GM12801 (cell line): Measurements from ENCODE around the gene RNF10.

ENCODE experiments used
- TF ChIP-seq, protein P1 (sequence below): IDR thresholded peaks from one replicate; pipeline ENCODE4 v1.5.1; 2011; ENCODE audit warnings: control low read depth; ENCODE audit not compliant: insufficient read length; ENCODE audit errors: extremely low read depth

RNF10 gene

DNA sequence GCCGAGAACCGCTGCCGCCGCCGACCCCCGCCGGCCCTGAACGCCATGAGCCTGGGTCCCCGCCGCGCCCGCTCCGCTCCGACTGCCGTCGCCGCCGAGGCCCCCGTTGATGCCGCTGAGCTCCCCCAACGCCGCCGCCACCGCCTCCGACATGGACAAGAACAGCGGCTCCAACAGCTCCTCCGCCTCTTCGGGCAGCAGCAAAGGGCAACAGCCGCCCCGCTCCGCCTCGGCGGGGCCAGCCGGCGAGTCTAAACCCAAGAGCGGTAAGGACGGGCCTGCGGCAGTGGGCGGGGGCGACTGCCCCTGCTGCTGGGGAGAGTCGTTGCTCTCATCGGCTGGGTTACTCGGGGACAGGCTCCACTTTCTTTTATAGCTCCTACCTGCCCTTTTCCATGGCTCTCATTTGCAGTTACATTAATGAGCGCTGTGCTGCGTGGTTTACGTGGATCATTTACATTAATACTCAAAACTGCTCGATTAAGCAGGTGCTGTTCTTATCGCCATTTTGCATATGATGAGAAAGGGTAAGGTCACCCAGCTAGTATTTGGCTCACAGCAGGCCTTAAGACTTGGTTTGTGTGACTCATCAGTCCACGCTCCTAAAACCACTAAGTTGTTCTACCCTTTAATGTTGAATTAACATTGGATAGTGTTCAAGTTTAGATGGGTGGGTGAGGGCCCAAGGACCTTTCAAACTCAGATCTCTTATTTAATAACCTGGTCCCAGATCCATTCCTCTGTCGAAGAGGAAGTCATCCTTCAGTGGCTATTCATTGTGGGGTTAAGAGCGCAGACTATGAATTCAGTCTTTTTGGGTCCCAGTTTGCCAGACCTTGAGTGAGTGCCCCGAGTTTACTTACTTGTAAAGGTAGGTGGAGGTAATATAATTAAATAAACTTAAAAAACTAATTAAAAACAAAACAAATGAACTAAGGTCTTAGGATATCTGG is 823 bp downstream of the RNF10 start:
- TF ChIP-seq, protein P1, sequence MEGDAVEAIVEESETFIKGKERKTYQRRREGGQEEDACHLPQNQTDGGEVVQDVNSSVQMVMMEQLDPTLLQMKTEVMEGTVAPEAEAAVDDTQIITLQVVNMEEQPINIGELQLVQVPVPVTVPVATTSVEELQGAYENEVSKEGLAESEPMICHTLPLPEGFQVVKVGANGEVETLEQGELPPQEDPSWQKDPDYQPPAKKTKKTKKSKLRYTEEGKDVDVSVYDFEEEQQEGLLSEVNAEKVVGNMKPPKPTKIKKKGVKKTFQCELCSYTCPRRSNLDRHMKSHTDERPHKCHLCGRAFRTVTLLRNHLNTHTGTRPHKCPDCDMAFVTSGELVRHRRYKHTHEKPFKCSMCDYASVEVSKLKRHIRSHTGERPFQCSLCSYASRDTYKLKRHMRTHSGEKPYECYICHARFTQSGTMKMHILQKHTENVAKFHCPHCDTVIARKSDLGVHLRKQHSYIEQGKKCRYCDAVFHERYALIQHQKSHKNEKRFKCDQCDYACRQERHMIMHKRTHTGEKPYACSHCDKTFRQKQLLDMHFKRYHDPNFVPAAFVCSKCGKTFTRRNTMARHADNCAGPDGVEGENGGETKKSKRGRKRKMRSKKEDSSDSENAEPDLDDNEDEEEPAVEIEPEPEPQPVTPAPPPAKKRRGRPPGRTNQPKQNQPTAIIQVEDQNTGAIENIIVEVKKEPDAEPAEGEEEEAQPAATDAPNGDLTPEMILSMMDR, result no peak

DNA sequence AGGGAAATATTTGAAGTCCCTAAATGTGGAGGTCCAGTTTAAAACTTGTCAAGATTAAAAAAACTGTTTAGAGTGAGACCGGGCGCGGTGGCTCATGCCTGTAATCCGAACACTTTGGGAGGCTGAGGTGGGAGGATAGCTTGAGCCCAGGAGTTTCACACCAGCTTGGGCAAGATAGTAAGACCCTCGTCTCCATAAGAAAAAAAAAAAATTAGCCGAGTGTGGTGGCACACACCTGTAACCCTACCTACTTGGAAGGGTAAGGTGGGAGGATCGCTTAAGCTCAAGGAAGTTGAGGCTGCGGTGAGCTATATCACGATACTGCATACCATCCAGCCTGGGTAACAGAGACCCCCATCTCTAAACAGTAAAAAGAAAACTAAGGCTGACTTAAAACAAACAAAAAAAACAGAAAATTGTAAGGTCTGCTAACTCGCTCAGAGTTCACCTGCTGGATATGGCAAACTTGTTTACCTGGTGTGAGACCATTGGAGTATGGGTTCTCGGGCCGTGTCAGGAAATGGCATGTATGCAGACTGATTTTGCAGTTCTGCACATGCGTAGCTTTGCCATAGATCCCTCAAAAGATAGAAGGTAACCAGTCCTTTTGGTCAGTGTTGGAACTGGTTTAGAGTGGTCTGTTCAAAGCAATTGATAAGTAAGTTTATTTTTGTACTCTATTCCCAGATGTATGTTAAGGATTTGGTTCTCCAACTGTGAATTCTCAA is 2.1 kb downstream of the RNF10 start:
- TF ChIP-seq, protein P1, result no peak

DNA sequence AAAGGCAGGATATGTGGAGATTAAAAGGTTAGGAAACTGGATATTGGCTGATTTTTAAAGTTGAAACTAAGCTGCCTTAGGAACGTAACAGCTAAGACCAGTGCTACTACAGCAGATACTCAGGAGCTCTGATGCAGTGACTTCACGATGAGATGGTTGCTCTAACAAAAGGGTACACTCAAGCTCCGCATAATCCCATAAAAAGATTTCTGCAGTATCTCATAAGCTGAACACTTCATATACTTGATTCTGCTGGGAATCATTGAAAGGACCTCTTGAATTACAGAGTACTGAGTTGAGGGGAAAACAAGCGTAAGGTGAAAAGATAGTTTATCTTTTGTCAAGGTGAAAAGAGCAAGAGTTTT is 3.7 kb downstream of the RNF10 start:
- TF ChIP-seq, protein P1, result no peak

DNA sequence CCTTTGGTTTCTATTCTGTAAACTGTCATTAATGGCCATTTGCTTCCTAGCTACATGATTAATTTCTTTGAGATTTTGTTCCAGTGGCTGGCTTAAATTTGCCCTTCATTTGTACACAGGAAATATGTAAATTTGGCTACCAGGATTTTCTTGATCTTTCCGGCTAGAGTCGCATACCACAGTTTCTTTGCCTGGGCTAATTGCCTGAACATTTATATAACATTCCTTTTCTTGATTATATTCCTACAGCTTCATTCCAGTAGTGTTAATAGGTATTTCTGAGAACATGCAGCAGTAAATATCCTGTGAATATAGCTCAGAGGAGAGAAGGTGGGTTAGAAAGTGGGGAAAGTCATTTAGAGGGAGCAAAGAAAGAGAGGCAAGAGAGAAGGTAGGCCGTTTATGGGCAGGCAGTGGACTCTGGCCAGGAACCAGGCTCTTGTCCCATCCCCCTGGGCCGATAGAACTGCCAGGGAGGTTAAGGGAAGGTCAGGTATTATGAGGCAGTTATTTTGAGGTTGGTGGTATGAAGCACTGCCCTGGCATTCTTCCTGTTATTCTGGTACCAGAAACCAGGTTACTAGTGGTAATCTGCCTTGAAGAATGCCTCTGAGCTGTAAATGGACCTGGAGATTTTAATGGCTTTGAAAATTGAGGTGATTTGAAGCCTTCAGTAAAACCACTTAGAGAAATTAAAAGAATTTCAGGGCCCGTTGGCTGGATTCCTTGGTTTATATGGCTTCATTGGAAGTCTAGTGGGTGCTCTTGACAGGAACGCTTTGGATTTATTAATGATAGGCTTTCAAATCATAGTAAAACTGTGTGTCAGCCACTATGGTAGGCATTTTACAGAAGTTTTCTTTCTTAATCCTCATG is 4.4 kb downstream of the RNF10 start:
- TF ChIP-seq, protein P1, result no peak

DNA sequence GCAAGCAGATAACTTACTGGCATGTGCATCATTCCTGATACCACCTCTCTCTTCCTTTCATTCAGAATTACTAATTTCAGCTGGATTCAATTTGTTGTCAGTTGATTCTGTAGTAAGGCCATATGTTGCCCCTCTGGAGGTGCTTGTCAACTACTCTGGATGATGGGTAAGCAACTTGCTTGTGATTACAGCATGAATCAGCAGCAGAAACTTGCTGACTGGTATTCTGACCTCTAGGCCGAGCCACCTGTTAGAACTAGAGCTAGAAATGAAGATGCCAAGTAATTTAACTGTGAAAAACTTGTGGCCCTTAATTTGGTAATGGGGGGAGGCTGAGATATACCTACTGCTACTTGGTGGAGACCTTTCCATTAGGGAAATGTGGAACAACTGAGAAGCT is 5.1 kb downstream of the RNF10 start:
- TF ChIP-seq, protein P1, result no peak

DNA sequence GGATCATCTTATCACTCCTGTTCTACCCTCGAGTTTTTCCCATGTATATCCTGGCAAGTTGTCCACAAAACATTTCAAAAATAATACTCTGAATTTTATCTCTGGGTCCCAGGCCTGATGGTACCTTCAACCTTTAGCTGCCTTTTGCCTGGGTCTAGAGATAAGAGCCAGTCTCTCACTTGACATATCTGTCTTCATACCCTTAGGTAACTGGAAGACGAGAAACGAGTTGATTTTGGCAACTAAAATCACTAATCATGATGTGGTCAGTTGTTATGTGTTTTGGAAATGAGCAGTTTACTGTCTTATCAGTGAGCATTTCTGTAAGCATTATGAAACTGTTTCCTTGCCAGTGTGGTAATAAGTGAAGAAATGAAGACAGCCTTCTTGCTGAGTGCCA is 6.3 kb downstream of the RNF10 start:
- TF ChIP-seq, protein P1, result no peak

DNA sequence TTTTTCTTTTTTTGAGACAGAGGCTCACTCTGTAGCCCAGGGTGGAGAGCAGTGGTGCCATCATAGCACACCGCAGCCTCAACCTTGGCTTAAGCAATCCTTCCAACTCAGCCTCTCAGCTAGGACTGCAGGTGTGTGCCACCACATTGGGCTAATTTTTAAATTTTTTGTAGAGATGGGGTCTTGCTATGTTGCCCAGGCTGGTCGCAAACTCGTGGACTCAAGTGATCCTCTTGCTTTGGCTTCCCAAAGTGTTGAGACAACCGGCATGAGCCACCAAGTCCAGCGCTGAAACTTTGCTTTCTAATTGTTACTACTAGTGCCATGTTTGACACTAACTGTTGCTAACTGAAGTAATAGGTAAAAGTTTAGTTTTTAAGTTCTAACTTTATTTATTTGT is 8.0 kb downstream of the RNF10 start:
- TF ChIP-seq, protein P1, result no peak
